Retinal pigment epithelial cell (primary cell): ENCODE measurements around the gene NEMP2.

Source experiments
- DNase-seq: peaks from one replicate; pipeline ENCODE4 v3.0.0-alpha.2; 2010; ENCODE audit warnings: low read depth
- H3K4me3 ChIP-seq: 2 replicates; pipeline ENCODE4 v1.5.1; 2011; ENCODE audit warnings: mild to moderate bottlenecking, low read length, control low read depth, moderate library complexity
- TF ChIP-seq, protein P1 (sequence below): conservative IDR thresholded peaks from 2 replicates; pipeline ENCODE4 v1.5.1; 2011; ENCODE audit warnings: low read depth, low read length, control low read depth, inconsistent platforms

NEMP2 gene

DNA sequence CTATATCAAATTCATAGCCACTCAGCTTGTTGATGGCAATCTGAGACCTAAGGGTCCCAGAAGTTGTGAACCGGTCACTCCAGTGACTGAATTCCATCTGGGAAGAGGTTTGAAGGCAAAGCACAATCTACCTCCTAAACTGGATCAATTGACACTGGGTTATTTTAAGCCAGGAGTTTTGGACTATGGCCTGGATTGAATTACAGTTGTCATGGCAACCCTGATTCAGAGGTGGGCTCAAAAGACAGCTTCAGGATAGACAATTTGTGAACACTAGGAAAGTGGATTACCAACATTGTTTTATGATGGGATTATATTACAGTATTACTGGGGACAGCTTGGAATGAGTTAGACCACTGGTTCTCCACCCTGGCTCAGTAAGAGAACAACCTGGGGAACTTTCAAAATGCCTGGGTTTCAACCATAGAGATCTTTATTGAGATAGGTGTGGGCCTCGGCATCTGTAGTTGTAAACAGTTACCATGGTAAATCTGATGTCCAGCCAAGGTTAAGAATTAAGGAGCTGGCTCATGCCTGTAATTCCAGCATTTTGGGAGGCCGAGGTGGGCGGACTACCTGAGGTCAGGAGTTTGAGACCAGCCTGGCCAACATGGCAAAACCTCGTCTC, 67.6 kb downstream of the NEMP2 start:
- H3K4me3 ChIP-seq, result no peak overlapping the region
- DNase-seq, result no peak
- TF ChIP-seq, protein P1, sequence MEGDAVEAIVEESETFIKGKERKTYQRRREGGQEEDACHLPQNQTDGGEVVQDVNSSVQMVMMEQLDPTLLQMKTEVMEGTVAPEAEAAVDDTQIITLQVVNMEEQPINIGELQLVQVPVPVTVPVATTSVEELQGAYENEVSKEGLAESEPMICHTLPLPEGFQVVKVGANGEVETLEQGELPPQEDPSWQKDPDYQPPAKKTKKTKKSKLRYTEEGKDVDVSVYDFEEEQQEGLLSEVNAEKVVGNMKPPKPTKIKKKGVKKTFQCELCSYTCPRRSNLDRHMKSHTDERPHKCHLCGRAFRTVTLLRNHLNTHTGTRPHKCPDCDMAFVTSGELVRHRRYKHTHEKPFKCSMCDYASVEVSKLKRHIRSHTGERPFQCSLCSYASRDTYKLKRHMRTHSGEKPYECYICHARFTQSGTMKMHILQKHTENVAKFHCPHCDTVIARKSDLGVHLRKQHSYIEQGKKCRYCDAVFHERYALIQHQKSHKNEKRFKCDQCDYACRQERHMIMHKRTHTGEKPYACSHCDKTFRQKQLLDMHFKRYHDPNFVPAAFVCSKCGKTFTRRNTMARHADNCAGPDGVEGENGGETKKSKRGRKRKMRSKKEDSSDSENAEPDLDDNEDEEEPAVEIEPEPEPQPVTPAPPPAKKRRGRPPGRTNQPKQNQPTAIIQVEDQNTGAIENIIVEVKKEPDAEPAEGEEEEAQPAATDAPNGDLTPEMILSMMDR, result no peak

DNA sequence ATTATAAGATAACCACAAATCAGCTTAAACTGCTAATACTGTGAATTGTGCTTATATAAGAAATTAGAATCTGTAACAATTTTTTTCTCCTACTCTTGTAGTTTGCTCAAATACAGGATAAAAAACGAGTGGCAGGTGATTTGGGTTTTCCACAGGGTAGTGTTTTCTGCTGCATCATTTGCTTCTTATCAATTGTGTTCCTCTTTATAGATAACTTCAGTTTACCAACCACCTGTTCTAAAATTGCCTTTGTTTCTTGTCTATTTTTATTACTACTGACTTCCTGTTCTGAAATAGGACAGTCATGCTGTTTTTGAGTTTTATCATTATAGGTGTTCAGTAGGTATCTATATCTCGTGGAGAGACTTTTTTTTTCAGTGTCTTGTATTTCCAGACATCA, 69.5 kb downstream of the NEMP2 start:
- H3K4me3 ChIP-seq, result no peak overlapping the region
- TF ChIP-seq, protein P1, result no peak
- DNase-seq, result no peak

DNA sequence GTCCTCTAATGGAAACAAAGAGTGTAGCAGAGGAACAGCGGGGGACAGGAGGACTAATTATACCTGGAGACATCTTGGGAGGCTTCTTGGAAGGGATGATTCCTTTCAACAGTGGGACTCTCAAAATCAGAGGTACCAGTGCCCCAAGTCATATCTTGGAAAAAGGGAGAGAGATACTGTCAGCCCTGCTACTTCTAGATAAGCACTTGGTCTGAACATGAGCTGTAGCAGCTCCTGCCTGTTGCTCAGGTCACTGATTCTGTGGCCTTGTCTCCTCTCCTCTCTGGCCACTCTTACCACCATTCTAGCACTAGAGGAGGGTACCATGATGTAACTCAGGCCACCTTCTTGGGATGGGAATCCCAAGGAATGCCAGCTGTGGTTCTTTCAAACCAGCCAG, 71.9 kb downstream of the NEMP2 start:
- TF ChIP-seq, protein P1, result no peak
- no peak overlapping the region for H3K4me3 ChIP-seq
- DNase-seq, result no peak

DNA sequence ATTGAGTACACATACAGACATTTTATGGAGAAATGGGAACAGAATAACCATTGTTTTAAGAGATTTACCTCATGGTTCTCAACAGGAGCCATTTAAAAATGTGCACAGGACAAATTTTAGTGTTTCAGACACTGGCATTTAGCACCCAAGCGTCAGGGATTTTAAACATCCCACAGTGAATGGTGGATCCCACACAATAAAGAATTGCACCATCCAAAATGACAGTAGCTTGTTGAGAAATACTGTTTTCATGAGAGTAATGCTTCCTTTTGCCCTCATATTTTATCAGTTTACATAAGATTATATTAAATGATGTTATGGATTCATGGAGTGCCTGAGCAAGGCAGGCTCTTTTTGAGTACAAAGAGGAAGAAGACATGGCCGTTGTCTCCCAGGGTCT, 72.3 kb downstream of the NEMP2 start:
- TF ChIP-seq, protein P1, result no peak
- no peak overlapping the region for H3K4me3 ChIP-seq

DNA sequence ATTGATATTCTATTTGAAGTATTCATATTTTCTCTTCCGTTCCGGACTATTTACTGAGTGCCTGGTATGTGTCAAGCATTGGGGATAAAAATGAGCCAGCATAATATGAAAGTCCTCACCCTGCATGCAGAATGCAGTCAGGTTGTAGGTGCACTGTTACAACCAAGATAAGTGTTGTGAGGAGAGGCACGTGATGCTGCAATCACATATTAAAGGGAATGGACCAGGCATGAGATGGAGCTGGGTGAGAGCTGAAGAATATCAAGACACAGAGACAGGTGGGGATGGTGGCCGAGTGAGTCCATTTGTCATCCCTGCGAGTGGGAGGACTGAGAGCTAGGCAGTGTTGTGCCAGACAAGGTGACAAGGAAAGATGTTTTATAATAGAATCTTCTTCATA, 74.0 kb downstream of the NEMP2 start:
- DNase-seq, result no peak
- no peak overlapping the region for H3K4me3 ChIP-seq
- TF ChIP-seq, protein P1, result no peak

More for the DNA sequence above, 72.3 kb downstream of the NEMP2 start:
- DNase-seq, result no peak

DNA sequence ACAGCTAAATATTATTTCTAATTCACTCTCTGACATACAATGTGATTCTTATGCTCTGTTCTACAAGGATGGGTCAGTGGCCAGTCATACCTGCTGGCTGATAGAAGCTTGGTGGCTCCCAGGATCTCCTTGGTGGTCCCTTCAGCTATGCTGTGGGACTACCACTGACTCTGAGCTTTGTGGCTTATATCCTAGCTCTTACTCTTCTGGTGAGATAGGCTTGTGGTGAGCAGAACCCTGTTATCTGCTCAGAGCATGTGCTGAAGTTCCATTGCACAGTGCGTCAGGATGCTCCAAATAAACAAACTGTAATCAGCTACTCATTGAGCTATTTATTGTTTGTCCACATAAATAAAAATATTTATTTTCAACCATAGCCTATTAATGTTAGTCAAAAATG, 74.6 kb downstream of the NEMP2 start:
- no peak for DNase-seq
- TF ChIP-seq, protein P1, result no peak

DNA sequence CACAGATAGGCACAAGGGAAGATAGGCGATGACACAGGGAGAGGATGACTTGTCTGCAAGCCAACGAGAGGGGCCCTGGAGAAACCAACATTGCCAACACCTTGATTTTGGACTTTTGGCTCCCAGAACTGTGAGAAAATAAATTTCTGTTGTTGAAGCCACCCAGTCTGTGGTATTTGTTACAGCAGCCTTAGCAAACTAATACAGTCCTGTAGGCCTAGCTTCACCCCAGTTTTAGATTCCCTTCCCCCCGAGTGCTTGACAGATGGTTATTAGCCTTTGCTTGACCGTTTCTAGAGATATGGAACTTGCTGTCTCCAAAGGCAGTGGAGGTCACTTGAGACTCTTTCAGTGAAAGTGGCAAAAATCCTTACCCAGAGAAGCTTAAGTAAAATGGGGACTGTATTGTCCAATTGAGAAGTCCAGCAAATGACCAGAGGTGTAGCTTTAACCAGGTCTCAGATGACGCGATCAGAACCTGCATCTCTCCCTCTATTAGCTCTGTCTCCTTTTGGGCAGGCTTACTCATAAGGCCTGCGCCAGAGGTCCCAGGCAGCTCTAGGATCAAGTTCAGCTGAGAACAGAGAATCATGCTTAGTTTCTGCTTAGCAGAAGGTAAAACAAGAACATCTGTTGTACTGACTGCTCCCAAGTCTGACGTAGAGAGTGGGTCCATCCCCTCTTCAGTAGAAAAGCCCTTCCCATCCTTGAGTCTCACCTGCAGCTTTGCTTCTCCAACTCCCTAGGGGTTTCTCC, 76.0 kb downstream of the NEMP2 start:
- H3K4me3 ChIP-seq, result no peak overlapping the region
- TF ChIP-seq, protein P1, result no peak
- DNase-seq, result no peak

More for the DNA sequence above, 74.6 kb downstream of the NEMP2 start:
- H3K4me3 ChIP-seq, result no peak overlapping the region
